BLaER1 treated with 17β-estradiol and CSF1 and Interleukin-3, amounts not matched to agents 10 nM and 100 nM (cell line): ENCODE data around the gene ARHGDIA.

Experiments used
- H3K27ac ChIP-seq, 11 experiments: shearing (Covaris generic); formaldehyde crosslinking; 2 replicates each; pipeline ENCODE4 v1.8.1; 2022
- H3K27me3 ChIP-seq, 11 experiments: shearing (Covaris generic); formaldehyde crosslinking; 2 replicates each; pipeline ENCODE4 v1.8.1; 2022
- H3K36me3 ChIP-seq, 11 experiments: shearing (Covaris generic); formaldehyde crosslinking; 2 replicates each; pipeline ENCODE4 v1.8.1; 2022
- H3K4me1 ChIP-seq, 10 experiments: shearing (Covaris generic); formaldehyde crosslinking; 2 replicates each; pipeline ENCODE4 v1.8.1; 2022
- H3K4me2 ChIP-seq, 11 experiments: shearing (Covaris generic); formaldehyde crosslinking; 2 replicates each; pipeline ENCODE4 v1.8.1; 2022
- H3K4me3 ChIP-seq, 10 experiments: shearing (Covaris generic); formaldehyde crosslinking; 2 replicates each; pipeline ENCODE4 v1.8.1; 2022
- H3K9ac ChIP-seq, 11 experiments: shearing (Covaris generic); formaldehyde crosslinking; 2 replicates each; pipeline ENCODE4 v1.8.1; 2022
- H3K9me3 ChIP-seq, 11 experiments: shearing (Covaris generic); formaldehyde crosslinking; replicated peaks in 1 of 11; 2 replicates each; pipeline ENCODE4 v1.8.1; 2022
- H4K20me1 ChIP-seq, 11 experiments: shearing (Covaris generic); formaldehyde crosslinking; 2 replicates each; pipeline ENCODE4 v1.8.1; 2022
- Cebpa-rat ChIP-seq, 11 experiments: shearing (Covaris generic); IDR thresholded peaks; 2 replicates each; pipeline ENCODE4 v1.8.1; 2022

ARHGDIA gene

DNA sequence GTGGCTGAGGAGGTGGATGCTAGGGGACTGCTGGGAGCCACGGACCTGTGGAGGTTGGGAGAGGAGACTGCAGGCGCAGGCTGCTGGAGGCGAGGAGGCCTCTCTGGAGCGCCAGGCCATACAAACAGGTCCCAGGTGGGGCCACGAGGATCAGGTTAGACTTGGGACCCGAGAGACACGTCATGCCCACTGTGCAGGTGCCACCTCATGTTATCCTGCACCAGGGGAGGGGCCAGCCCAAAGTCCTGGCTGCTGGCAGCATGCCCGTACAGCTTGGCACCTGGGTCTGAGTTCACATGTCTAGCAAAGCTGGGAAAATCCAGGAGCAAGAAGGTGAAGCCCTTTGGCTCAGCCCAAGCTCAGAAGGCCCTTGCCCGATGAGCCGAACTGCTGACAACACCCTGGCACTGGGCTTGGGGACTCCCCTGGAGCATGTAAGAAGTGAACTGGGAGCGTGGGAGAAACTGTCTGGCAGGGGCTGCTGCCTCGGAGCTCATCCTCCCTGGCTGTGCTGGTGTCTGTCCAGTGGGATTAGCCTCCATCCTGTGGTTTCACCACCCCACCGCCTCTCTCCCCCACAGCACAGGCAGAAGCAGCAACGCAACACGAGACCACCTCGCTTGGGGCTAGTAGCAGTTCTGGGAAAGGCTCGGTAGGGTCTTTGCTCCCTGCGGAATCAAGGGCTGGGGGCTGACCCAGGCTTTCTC is 5.3 kb downstream of the ARHGDIA start:
- peak overlapping the region; percentile 53 to 99 (median 68) for H3K4me2 ChIP-seq
- peaks cover 24 to 63% (median 46%) of the 10 kb centered on the region in 11 experiments for H3K36me3 ChIP-seq
- peaks cover 55 to 77% (median 68%) of the 10 kb centered on the region in 11 experiments for H4K20me1 ChIP-seq
- H3K9ac ChIP-seq: peak overlapping the region in 10 of 11 experiments; percentile 37 to 88 (median 58); a peak in 17 of 22 replicates
- H3K4me1 ChIP-seq: peaks cover 70 to 84% (median 81%) of the 10 kb centered on the region in 10 experiments
- H3K27ac ChIP-seq: peak overlapping the region in 8 of 11 experiments; percentile 6 to 78 (median 55); a peak in 11 of 22 replicates
- TF ChIP-seq Cebpa-rat (IDR thresholded peaks at IDR 0.05): no peak
- no peaks in the 10 kb centered on the region for H3K27me3 ChIP-seq
- H3K4me3 ChIP-seq: no peak overlapping the region
- H3K9me3 ChIP-seq: no peaks in the 10 kb centered on the region

DNA sequence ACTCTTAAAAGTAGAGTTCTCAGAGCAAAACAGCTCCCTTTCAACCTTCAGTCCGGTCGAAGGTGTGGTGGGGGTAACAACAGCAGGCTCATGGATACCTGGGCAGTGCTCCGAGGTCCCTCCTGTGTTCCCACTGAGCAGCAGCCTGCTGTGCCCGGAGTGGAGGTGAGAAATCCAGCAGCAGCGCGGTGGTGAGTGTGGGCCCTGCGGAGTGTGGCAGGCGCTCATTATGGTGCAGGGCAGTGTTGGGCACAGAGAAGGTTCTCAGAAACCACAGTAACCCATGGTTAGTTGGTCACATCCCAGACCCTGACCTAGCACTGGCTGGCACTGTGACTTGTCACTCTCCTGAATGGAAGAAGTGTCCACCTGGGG is 5.8 kb downstream of the ARHGDIA start:
- Histone ChIP-seq H3K4me1 (peaks cover 70 to 84% (median 81%) of the 10 kb centered on the region in 10 experiments), H3K27ac (peak overlapping the region in 3 of 11 experiments; percentile 27 to 67 (median 55); a peak in 4 of 22 replicates), H3K4me3 (no peak overlapping the region), H3K4me2 (peak overlapping the region; percentile 53 to 99 (median 68); a peak in 16 of 22 replicates), H3K27me3 (no peaks in the 10 kb centered on the region), H3K9ac (peak overlapping the region in 10 of 11 experiments; percentile 37 to 88 (median 58); a peak in 10 of 22 replicates), H3K36me3 (peaks cover 24 to 63% (median 45%) of the 10 kb centered on the region in 11 experiments), H4K20me1 (peaks cover 50 to 74% (median 64%) of the 10 kb centered on the region in 11 experiments), H3K9me3 (no peaks in the 10 kb centered on the region)
- TF ChIP-seq Cebpa-rat (IDR thresholded peaks at IDR 0.05): no peak

DNA sequence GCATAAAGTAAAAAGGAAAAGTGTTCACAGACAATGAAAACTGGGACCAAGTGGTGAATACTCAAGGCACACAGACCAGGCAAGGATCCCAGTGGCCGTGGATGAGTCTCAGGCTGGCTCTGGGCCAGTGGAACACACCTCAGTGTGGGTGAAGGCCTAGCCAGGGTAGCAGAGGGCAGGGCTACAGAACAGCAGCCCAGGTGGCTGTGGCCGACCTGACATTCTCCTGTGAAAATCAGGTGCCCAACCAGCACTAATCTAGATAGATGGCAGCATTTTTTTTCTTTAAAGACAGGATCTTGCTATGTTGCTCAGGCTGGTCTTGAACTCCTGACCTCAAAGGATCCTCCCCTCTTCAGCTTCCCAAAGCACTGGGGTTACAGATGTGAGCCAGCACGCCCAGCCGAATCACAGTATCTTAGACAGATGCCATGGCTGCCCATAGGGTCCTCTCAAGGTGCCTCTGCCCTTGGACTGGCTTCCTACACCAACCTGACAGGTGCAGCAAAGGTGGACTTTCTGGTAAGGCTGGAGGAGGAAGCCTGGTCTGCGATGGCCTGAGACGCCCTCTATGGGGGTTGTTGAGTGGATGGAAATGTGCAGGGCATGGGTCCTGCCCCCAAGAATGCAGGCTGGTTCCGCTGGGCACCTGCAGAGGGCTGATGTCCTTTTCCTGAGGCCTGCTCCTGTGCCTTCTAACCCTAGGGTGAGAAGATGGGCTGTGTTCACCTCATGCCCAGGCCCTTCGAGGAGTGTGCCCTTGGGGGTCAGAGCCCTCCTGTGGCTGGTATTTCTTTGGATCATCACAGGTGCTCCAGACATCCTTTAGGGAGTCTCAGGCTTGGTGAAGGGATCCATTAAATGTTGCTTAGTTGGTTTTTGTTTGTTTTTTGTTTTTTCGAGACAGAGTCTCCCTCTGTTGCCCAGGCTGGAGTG is 7.0 kb downstream of the ARHGDIA start:
- no peak for TF ChIP-seq Cebpa-rat (IDR thresholded peaks at IDR 0.05)
- peak overlapping the region; percentile 13 to 97 (median 93); a peak in 13 of 22 replicates for H3K4me2 ChIP-seq
- peaks cover 70 to 81% (median 76%) of the 10 kb centered on the region in 10 experiments for H3K4me1 ChIP-seq
- peak overlapping the region in 3 of 11 experiments; percentile 15 to 90 (median 27); a peak in 3 of 22 replicates for H3K27ac ChIP-seq
- H3K9ac ChIP-seq: peak overlapping the region in 8 of 11 experiments; percentile 14 to 94 (median 88); a peak in 10 of 22 replicates
- no peaks in the 10 kb centered on the region for H3K9me3 ChIP-seq
- no peak overlapping the region for H3K4me3 ChIP-seq
- peaks cover 18 to 58% (median 37%) of the 10 kb centered on the region in 11 experiments for H3K36me3 ChIP-seq
- H4K20me1 ChIP-seq: peaks cover 48 to 70% (median 59%) of the 10 kb centered on the region in 11 experiments
- H3K27me3 ChIP-seq: no peaks in the 10 kb centered on the region

DNA sequence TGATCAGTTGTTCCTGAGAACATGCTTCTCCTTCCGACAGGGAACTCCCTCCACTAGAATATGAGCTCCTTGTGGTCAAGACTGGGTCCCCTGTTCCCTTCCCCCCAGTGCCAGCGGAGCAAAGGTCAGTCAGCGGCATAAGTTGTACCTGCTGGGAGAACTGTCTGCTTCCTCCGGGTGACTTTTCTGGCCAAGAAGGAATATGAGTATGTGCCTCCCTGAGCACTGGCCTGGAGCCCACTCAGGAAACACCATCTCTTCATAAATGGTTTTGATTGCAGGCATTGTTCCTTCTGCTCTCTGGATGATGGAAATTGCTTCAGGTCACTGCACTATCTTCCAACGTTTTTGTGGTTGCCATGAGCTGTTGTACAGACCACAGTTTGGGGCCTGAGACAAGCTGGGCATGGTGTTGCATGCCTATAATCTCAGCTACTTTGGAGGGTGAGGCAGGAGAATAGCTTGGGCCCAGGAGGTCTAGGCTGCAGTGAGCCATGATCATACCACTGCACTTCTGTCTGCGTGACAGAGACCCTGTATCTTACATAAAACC is 7.9 kb downstream of the ARHGDIA start:
- H3K4me2 ChIP-seq: peak overlapping the region; percentile 81 to 97 (median 93); a peak in 20 of 22 replicates
- no peaks in the 10 kb centered on the region for H3K9me3 ChIP-seq
- H3K9ac ChIP-seq: peak overlapping the region in 10 of 11 experiments; percentile 87 to 94 (median 88); a peak in 15 of 22 replicates
- peaks cover 19 to 58% (median 37%) of the 10 kb centered on the region in 11 experiments for H3K36me3 ChIP-seq
- TF ChIP-seq Cebpa-rat (IDR thresholded peaks at IDR 0.05): no peak
- H3K27me3 ChIP-seq: no peaks in the 10 kb centered on the region
- peak overlapping the region in 3 of 11 experiments; percentile 90 to 96 (median 91); a peak in 6 of 22 replicates for H3K27ac ChIP-seq
- H4K20me1 ChIP-seq: peaks cover 49 to 70% (median 60%) of the 10 kb centered on the region in 11 experiments
- peaks cover 72 to 82% (median 78%) of the 10 kb centered on the region in 10 experiments for H3K4me1 ChIP-seq
- H3K4me3 ChIP-seq: no peak overlapping the region

DNA sequence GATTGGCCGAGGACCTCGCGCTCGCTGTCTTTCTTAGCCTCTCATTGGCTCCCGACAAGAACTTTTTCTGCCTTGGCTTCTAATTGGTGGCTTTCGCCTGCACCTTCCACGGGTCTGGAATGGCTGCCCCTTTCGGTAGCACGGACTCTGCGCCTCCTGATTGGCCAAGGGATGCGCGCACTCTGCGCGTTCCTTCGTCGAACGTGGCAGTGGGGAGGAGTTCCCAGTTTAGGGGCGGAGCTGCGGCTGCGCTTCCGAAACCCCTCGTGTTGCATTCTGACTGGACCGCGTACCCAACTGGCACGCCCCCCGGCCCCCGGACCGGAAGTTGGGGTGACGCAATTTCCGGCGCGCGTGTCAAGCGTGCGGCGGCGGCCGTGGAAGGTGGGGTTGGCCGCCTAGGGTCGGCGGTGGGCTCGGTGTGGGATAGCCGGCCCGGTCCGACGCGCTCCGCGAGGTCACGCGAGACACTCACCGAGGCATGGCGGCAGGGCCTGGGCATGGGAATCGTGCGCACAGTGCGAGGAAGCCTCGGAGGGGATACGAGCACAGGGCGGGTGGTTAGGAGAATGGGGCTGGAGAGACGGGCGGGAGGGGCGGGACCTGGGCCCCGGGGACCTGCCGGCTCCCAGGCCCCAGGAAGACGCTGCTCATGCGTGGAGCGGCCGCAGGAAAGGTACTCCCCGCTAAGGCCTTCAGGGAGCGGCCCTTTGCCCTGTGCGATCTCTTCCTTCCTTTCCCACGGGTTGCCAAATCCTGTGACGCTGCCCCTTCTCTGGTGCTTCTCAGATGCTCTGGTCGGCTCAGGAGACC is 10.2 kb downstream of the ARHGDIA start:
- H3K9me3 ChIP-seq: no peaks in the 10 kb centered on the region
- peaks cover 33 to 61% (median 43%) of the 10 kb centered on the region in 11 experiments for H3K36me3 ChIP-seq
- H3K9ac ChIP-seq: peak overlapping the region; percentile 87 to 95 (median 89)
- no peaks in the 10 kb centered on the region for H3K27me3 ChIP-seq
- peaks cover 48 to 70% (median 60%) of the 10 kb centered on the region in 11 experiments; a peak in 21 of 22 replicates for H4K20me1 ChIP-seq
- peak overlapping the region; percentile 63 to 97 (median 88) for H3K4me3 ChIP-seq
- H3K27ac ChIP-seq: peak overlapping the region; percentile 77 to 96 (median 90)
- peaks cover 64 to 79% (median 71%) of the 10 kb centered on the region in 10 experiments for H3K4me1 ChIP-seq
- H3K4me2 ChIP-seq: peak overlapping the region; percentile 81 to 97 (median 93)
- TF ChIP-seq Cebpa-rat (IDR thresholded peaks at IDR 0.05): peak in 9 of 11 experiments; percentile 12 to 80 (median 59); a peak in 11 of 22 replicates

DNA sequence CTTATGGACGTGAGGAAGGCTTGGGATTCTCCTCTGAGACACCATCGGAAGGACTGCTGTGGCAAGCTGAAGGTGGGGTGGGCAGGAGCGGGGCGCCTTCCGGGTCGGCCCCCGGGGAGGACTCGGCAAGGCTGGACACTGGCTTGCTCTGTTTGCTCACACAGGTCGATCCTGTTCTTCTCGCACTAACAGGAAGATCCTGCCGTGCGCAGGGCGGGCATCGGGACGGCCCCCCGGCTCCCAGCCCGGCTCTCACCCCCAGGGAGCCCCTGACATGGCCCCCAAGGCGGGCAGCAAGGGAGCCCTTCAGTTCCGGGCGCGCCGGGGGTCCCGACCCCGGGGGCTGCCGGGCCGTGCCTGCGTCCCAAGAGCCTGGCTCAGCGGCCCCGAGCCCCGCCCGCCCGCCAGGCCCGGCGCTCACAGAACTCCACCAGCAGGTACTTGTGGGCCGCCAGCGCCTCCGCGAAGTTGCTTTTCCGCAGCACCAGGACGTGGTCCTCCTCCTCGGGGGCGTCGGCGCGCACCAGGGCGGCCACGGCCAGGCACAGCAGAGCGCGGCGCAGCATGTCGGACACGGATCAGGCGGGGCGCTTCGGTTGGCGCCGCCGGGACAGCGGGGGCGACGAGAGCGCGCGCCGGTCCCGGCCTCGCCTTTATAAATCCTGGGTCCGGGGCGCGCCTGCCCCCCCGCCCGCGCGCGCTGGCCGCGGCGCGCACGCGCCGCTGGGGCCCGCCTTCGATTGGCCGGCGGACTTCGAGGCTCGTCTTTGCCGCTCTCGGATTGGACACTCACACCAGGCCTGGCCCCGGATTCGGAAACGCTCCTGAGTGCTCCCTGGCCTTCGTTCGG is 11.0 kb downstream of the ARHGDIA start, which contains the start of gene P4HB:
Gene P4HB (minus strand): TSS at position 630 of the 850 bp plus-strand sequence. CDS start 64 bp downstream, at position 566.
- Histone ChIP-seq H3K4me1 (peaks cover 55 to 75% (median 63%) of the 10 kb centered on the region in 10 experiments), H3K36me3 (peaks cover 42 to 62% (median 49%) of the 10 kb centered on the region in 11 experiments), H3K27ac (peak within 1 kb of the TSS; percentile 79 to 96 (median 90)), H4K20me1 (peaks cover 48 to 70% (median 60%) of the 10 kb centered on the region in 11 experiments; a peak in 21 of 22 replicates), H3K27me3 (no peaks in the 10 kb centered on the region), H3K9ac (peak within 1 kb of the TSS; percentile 89 to 96 (median 94)), H3K9me3 (no peaks in the 10 kb centered on the region), H3K4me2 (peak within 1 kb of the TSS; percentile 91 to 99 (median 98)), H3K4me3 (peak within 1 kb of the TSS; percentile 78 to 99 (median 92))
- TF ChIP-seq Cebpa-rat (IDR thresholded peaks at IDR 0.05): no peak
